ENCODE data around the gene CD163. TPM values are rescaled to one million over a fixed set of nuclear protein-coding genes. Genes with fewer than 3 reads are reported as not detected.
A peak's percentile ranks its signal among the peaks of the same experiment; 100 is the strongest.
"Not testable (repeated sequence)": the region's sequence is repeated elsewhere in the genome, so short reads cannot be mapped to it uniquely, and the experiment has no call there.

CD163 gene
- total RNA-seq, 1 donor from 2014 or later, result 96.3 TPM

- TF ChIP-seq POLR2AphosphoS5 (IDR thresholded peaks at IDR 0.05; ENCODE audit: insufficient read depth in 1 of 2, low read depth in 1 of 2), result no peak
- no peak for TF ChIP-seq CTCF (IDR thresholded peaks at IDR 0.05)
- TF ChIP-seq POLR2A (IDR thresholded peaks at IDR 0.05), result no peak
Observed at GRCh38 chr12:7441216-7441615, 62.4 kb downstream of the CD163 start.

GRCh38 chr12:7439579-7440505 is 63.7 kb downstream of the CD163 start:
- no peaks in the 10 kb centered on the region for H3K4me1 ChIP-seq
- no peak for DNase-seq (ENCODE audit: extremely low spot score in 2 of 2)
- H3K27me3 ChIP-seq, result no peaks in the 10 kb centered on the region
- no peak for TF ChIP-seq POLR2A (IDR thresholded peaks at IDR 0.05)
- TF ChIP-seq CTCF (IDR thresholded peaks at IDR 0.05), result no peak
- no peak for TF ChIP-seq POLR2AphosphoS5 (IDR thresholded peaks at IDR 0.05; ENCODE audit: insufficient read depth in 1 of 2, low read depth in 1 of 2)
- H3K36me3 ChIP-seq, result no peaks in the 10 kb centered on the region
- H3K27ac ChIP-seq, result no peak overlapping the region
- intact Hi-C loops (cut with DNase I), result no loop called here
- H3K9me3 ChIP-seq, result no peaks in the 10 kb centered on the region
- peak overlapping the region; percentile 16 to 27 for H3K4me3 ChIP-seq

More at GRCh38 chr12:7441216-7441615, 62.4 kb downstream of the CD163 start:
- intact Hi-C loops (cut with DNase I), result no loop called here
- H3K4me3 ChIP-seq, result no peak overlapping the region
- no peaks in the 10 kb centered on the region for H3K9me3 ChIP-seq
- H3K27me3 ChIP-seq, result no peaks in the 10 kb centered on the region
- no peaks in the 10 kb centered on the region for H3K36me3 ChIP-seq
- H3K4me1 ChIP-seq, result no peaks in the 10 kb centered on the region
- H3K27ac ChIP-seq, result no peak overlapping the region
- DNase-seq (ENCODE audit: extremely low spot score in 2 of 2), result no peak

- H3K4me3 ChIP-seq; H3K9me3 ChIP-seq; H3K4me1 ChIP-seq; H3K27me3 ChIP-seq; H3K27ac ChIP-seq; intact Hi-C loops (cut with DNase I); DNase-seq (ENCODE audit: extremely low spot score in 2 of 2); H3K36me3 ChIP-seq: not testable (repeated sequence)
Observed at GRCh38 chr12:7438291-7438995, 65.1 kb downstream of the CD163 start.

- intact Hi-C loops (cut with DNase I); H3K4me3 ChIP-seq; H3K9me3 ChIP-seq; H3K36me3 ChIP-seq; H3K27ac ChIP-seq; H3K27me3 ChIP-seq; DNase-seq (ENCODE audit: extremely low spot score in 2 of 2); H3K4me1 ChIP-seq: not testable (repeated sequence)
Observed at GRCh38 chr12:7437494-7437893, 66.1 kb downstream of the CD163 start.

GRCh38 chr12:7434670-7435069 is 68.9 kb downstream of the CD163 start:
- DNase-seq (ENCODE audit: extremely low spot score in 2 of 2), result no peak
- Histone ChIP-seq H3K4me3 (no peak overlapping the region), H3K27ac (no peak overlapping the region), H3K4me1 (no peaks in the 10 kb centered on the region), H3K27me3 (no peaks in the 10 kb centered on the region), H3K36me3 (no peaks in the 10 kb centered on the region), H3K9me3 (no peaks in the 10 kb centered on the region)
- intact Hi-C loops (cut with DNase I), result no loop called here
- TF ChIP-seq POLR2AphosphoS5 (IDR thresholded peaks at IDR 0.05; ENCODE audit: insufficient read depth in 1 of 2, low read depth in 1 of 2) (no peak), POLR2A (IDR thresholded peaks at IDR 0.05) (no peak), CTCF (IDR thresholded peaks at IDR 0.05) (no peak)
